Liver (tissue), 2 donors: ENCODE results near the gene DROSHA.

Experiments
- TF ChIP-seq, protein P1 (sequence below): fragments of 150-350 bp; IDR thresholded peaks from 2 replicates; pipeline ENCODE4 v1.5.1; 2017; ENCODE audit warnings: improper control_type of control experiment, low read depth, low read length; ENCODE audit not compliant: missing input control
- TF ChIP-seq, protein P2 (sequence below): IDR thresholded peaks from 2 replicates; pipeline ENCODE4 v1.6.1; 2016; ENCODE audit warnings: antibody characterized with exemption
- donor health status: healthy.

DNA sequence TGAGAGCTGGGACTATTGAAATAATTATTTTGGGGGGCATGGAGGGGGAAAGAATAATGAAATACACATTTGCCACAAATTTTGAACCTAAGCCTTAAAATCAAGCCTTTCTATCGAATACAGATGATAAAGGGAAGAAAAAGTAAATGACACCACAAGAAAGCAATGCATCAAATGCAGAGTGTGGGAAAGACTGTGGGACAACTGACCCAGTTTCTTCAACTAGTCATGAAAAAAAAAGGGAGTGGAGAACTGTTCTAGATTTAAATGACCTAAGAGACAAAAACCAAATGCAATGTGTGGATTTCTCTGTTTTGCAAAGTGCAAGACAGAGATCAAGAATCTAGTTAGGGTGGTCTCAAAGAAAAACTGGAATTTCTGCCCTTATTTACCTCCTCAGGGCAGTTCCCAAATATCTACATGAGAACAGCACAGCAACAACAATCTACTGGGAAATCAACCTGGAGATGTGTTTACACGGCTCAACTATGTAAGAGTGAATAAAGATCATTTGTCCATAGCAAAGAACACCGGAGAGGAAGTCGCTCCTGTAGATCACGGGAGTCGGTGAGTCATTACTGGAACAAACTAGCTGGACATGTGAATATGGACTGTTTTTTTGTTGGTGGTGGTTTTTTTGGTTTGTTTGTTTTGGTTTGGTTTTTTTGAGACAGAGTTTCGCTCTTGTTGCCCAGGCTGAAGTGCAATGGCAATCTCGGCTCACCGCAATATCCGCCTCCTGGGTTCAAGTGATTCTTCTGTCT lies 145.9 kb downstream of the DROSHA start:
- TF ChIP-seq, protein P1, sequence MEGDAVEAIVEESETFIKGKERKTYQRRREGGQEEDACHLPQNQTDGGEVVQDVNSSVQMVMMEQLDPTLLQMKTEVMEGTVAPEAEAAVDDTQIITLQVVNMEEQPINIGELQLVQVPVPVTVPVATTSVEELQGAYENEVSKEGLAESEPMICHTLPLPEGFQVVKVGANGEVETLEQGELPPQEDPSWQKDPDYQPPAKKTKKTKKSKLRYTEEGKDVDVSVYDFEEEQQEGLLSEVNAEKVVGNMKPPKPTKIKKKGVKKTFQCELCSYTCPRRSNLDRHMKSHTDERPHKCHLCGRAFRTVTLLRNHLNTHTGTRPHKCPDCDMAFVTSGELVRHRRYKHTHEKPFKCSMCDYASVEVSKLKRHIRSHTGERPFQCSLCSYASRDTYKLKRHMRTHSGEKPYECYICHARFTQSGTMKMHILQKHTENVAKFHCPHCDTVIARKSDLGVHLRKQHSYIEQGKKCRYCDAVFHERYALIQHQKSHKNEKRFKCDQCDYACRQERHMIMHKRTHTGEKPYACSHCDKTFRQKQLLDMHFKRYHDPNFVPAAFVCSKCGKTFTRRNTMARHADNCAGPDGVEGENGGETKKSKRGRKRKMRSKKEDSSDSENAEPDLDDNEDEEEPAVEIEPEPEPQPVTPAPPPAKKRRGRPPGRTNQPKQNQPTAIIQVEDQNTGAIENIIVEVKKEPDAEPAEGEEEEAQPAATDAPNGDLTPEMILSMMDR: no peak
- TF ChIP-seq, protein P2, sequence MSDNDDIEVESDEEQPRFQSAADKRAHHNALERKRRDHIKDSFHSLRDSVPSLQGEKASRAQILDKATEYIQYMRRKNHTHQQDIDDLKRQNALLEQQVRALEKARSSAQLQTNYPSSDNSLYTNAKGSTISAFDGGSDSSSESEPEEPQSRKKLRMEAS: no peak
